Smooth muscle cell of trachea (primary cell): ENCODE results near the gene OR10AD1. TPM values are rescaled to one million over a fixed set of nuclear protein-coding genes. Genes with fewer than 3 reads are reported as not detected.

Experiments
- total RNA-seq: library from RNA; depleted of rRNA; stranded (reverse); fragments of >200 nt; gene quantifications from 2 replicates; pipeline ENCODE4 v1.2.1, GENCODE V29; 2014

The OR10AD1 gene, protein sequence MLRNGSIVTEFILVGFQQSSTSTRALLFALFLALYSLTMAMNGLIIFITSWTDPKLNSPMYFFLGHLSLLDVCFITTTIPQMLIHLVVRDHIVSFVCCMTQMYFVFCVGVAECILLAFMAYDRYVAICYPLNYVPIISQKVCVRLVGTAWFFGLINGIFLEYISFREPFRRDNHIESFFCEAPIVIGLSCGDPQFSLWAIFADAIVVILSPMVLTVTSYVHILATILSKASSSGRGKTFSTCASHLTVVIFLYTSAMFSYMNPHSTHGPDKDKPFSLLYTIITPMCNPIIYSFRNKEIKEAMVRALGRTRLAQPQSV
- not detected in 2 replicates for total RNA-seq

DNA sequence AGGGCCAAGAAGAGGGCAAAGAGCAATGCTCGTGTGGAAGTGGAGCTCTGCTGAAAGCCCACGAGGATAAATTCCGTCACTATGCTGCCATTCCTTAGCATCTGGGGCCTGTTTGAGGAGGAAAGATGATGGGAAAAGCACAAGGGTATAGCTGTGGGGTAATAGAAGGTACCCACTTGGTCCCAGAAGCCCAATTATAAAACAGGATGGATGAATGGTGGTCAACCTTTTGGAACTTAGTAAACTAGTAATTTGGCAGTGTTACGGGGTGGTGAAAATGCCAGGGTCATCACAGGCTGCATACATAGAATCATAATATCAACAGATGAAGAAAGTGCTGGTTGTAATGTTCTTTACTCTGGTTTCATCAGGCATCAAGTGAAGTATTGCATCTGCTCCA, at the start of gene OR10AD1:
TSS of gene OR10AD1 (minus strand) at position 101 of the 400 bp plus-strand sequence. CDS start at position 101, 0 bp downstream.

DNA sequence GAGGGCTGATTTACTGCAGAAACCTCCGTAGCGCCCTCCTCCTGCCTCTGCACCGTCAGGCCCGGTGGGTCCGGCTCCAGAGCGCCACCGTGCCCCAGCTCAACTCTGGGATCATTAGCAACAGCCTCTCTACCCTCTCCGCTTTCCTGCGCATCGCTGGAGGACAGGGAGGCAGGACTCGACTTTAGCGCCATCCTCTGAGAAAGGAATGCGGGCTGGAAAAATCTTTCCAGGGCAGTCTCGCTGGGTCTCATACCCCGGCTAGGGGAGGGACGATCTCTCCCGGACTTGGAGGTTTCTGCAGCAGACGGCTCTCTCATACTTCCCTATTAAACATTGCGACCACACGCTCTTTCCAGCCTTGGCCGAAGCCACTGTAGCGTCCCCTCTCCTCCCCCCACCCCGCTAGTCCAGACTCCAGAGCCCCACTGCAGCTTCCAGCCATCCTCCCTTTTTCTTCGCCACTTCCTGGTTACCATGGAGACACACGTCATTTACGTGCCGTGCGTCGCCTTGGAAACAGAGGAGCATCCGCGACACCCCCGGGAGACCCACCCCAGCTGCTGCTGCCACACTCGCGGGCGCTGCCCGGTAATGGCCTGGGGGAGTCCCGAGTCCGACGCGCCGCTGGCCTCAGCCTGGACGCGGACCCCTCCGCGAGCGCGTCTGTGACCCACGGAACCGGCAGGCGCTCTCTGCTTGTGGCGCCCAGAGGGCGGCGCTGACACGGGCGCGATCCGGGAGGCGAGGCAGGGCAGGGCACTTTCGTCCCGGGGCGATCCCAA, 19.8 kb downstream of the OR10AD1 start, which contains the start of gene CCDC184:
TSS of gene CCDC184 (plus strand) at position 554 of the 785 bp plus-strand sequence. CDS start 479 bp downstream, outside the sequence.

GRCh38 chr12:48157018-48157888, 45.8 kb downstream of the OR10AD1 start, which contains the start of gene ASB8:
TSS of gene ASB8 (minus strand) at chr12:48157515. CDS start at chr12:48153496, 4,019 bp downstream.

Other genes with a start within 250 kb of the OR10AD1 start
- gene TMEM106C, start 239.7 kb downstream of the OR10AD1 start, total RNA-seq = 71.8 and 130 TPM in 2 replicates
- under 0.01 and 0.15 TPM in 2 replicates for gene COL2A1, start 198.8 kb downstream of the OR10AD1 start, total RNA-seq
- 18.3 and 19.4 TPM in 2 replicates for gene SENP1, start 97.2 kb downstream of the OR10AD1 start, total RNA-seq
- gene PFKM, start 83.9 kb downstream of the OR10AD1 start, total RNA-seq = 102 and 109 TPM in 2 replicates
- 24.3 and 34.6 TPM in 2 replicates for gene ASB8, start 45.8 kb downstream of the OR10AD1 start, total RNA-seq
- gene CCDC184, start 19.6 kb downstream of the OR10AD1 start, total RNA-seq = 0.15 and 0.33 TPM in 2 replicates
- gene ZNF641, start 147.6 kb upstream of the OR10AD1 start, total RNA-seq = 4.2 and 5.6 TPM in 2 replicates